Neuronal stem cell (in vitro differentiated cells): ENCODE data around the gene KLF4.
"Not testable (repeated sequence)": the region's sequence is repeated elsewhere in the genome, so short reads cannot be mapped to it uniquely, and the experiment has no call there.

ENCODE experiments used
- DNase-seq: peaks from one replicate; pipeline ENCODE4 v3.0.0-alpha.2; 2013; ENCODE audit warnings: low spot score
- H2AFZ ChIP-seq: one replicate; pipeline ENCODE4 v1.6.1; 2013; ENCODE audit warnings: mild to moderate bottlenecking, low read length, inconsistent platforms
- H2AK5ac ChIP-seq: 2 replicates; pipeline ENCODE4 v1.6.1; 2013; ENCODE audit warnings: low read depth, mild to moderate bottlenecking, inconsistent platforms, low read length, moderate library complexity, mixed read lengths
- H2BK120ac ChIP-seq: 2 replicates; pipeline ENCODE4 v1.6.1; 2013; ENCODE audit warnings: low read depth, mild to moderate bottlenecking, inconsistent platforms, low read length, moderate library complexity, mixed read lengths
- H2BK12ac ChIP-seq: one replicate; pipeline ENCODE4 v1.6.1; 2013; ENCODE audit warnings: low read length, inconsistent platforms
- H2BK15ac ChIP-seq: 2 replicates; pipeline ENCODE4 v1.6.1; 2013; ENCODE audit warnings: mild to moderate bottlenecking, low read length, inconsistent platforms, mixed read lengths
- H2BK5ac ChIP-seq: one replicate; pipeline ENCODE4 v1.6.1; 2013; ENCODE audit warnings: inconsistent platforms, mild to moderate bottlenecking, low read length, moderate library complexity
- H3K14ac ChIP-seq: one replicate; pipeline ENCODE4 v1.6.1; 2013; ENCODE audit warnings: low read length, inconsistent platforms
- H3K18ac ChIP-seq: 2 replicates; pipeline ENCODE4 v1.6.1; 2013; ENCODE audit warnings: low read length, inconsistent platforms
- H3K23ac ChIP-seq: 2 replicates; pipeline ENCODE4 v1.6.1; 2013; ENCODE audit warnings: low read depth, mild to moderate bottlenecking, mixed read lengths, low read length, inconsistent platforms; ENCODE audit not compliant: poor library complexity
- H3K27ac ChIP-seq: replicated peaks from 3 replicates; pipeline ENCODE4 v1.5.1; 2013; ENCODE audit warnings: low read length, inconsistent platforms
- H3K27me3 ChIP-seq, 3 experiments: 2 replicates each; pipeline ENCODE4 v1.6.1; 2013; ENCODE audit warnings: low read length in 3 of 3, mild to moderate bottlenecking in 2 of 3, inconsistent platforms in 1 of 3, low read depth in 1 of 3, mixed read lengths in 1 of 3, moderate library complexity in 1 of 3; ENCODE audit not compliant: control insufficient read depth in 3 of 3, insufficient read depth in 3 of 3
- H3K36me3 ChIP-seq, 2 donors: replicated peaks in 1 of 2; 2 replicates each; pipeline ENCODE4 v1.6.1; 2013; ENCODE audit warnings: low read length in 2 of 2; ENCODE audit not compliant: control insufficient read depth in 2 of 2, insufficient read depth in 2 of 2
- H3K4ac ChIP-seq: 2 replicates; pipeline ENCODE4 v1.6.1; 2013; ENCODE audit warnings: inconsistent platforms, mild to moderate bottlenecking, low read length, moderate library complexity
- H3K4me1 ChIP-seq, 2 donors: 1 replicate in 1 of 2; 2 replicates in 1 of 2; pipeline ENCODE4 v1.6.1; 2013; ENCODE audit warnings: low read length in 2 of 2, low read depth in 1 of 2; ENCODE audit not compliant: control insufficient read depth in 2 of 2, insufficient read depth in 1 of 2
- H3K4me2 ChIP-seq: one replicate; pipeline ENCODE4 v1.6.1; 2013; ENCODE audit warnings: mild to moderate bottlenecking, low read length, inconsistent platforms; ENCODE audit not compliant: insufficient read depth, poor library complexity, severe bottlenecking
- H3K4me3 ChIP-seq, 2 donors: 2 replicates each; pipeline ENCODE4 v1.5.1; 2013; ENCODE audit warnings: low read length in 2 of 2, mild to moderate bottlenecking in 2 of 2, inconsistent platforms in 1 of 2, moderate library complexity in 1 of 2
- H3K79me1 ChIP-seq: one replicate; pipeline ENCODE4 v1.6.1; 2013; ENCODE audit warnings: low read depth, mild to moderate bottlenecking, inconsistent platforms, low read length, moderate library complexity
- H3K9ac ChIP-seq: one replicate; pipeline ENCODE4 v1.6.1; 2013; ENCODE audit warnings: mild to moderate bottlenecking, low read depth, low read length, inconsistent platforms; ENCODE audit not compliant: poor library complexity
- H3K9me3 ChIP-seq, 2 donors: replicated peaks in 1 of 2; 2 replicates each; pipeline versions ENCODE3 to v1.6.1; 2013; ENCODE audit warnings: low read length in 2 of 2, mild to moderate bottlenecking in 2 of 2, inconsistent platforms in 1 of 2, low read depth in 1 of 2, mixed read lengths in 1 of 2, moderate library complexity in 1 of 2; ENCODE audit not compliant: control insufficient read depth in 2 of 2, insufficient read depth in 1 of 2
- H4K8ac ChIP-seq: one replicate; pipeline ENCODE4 v1.6.1; 2013; ENCODE audit warnings: low read depth, mild to moderate bottlenecking, inconsistent platforms, low read length, moderate library complexity
- H4K91ac ChIP-seq: one replicate; pipeline ENCODE4 v1.6.1; 2013; ENCODE audit warnings: low read length, low read depth, mild to moderate bottlenecking, inconsistent platforms; ENCODE audit not compliant: poor library complexity
- WGBS, 2 donors: extraction: QIAGEN DNeasy Blood & Tissue Kit; methylation state at CpG; one replicate each; pipeline ENCODE4 v1.1.7; 2013; ENCODE audit warnings: missing lambda C conversion rate in 2 of 2, mixed read lengths in 1 of 2; ENCODE audit not compliant: insufficient read length in 2 of 2, insufficient replicate concordance in 1 of 2; ENCODE audit errors: extremely low coverage in 2 of 2; 5-methylcytosine and 5-hydroxymethylcytosine counted together

The KLF4 gene

DNA sequence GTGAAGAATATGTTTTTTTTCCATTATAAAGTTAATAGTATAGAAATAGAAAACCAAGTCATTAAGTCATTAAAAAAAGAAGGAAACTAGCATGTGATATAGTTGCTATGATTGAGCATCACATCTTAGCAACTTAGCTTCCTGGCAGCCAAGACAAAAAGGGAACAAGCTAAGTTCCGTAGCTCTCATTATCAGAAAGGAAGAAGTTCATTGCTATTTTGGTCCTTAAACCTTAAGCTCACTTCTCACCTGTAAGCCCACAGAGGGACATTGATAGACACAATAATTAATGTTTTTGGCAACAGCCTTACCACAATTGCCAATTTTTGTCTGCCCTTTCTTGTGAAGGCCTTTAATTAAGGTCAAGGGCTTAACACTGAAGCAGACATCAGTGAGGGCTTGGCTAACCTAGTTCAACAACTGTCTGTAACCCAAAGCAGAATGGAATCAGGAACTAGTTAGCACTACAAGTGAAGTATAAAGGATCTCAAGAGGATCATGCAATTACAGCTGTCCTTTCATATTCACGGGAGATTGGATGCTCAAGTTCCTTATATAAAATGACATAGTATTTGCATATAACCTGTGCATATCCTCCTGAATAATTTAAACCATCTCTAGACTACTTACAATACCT is 24.0 kb upstream of the KLF4 start:
- no peak for DNase-seq
- no peak overlapping the region for H3K14ac ChIP-seq
- no peak overlapping the region for H3K4me2 ChIP-seq
- H2AFZ ChIP-seq = no peak overlapping the region
- H3K36me3 ChIP-seq = no peaks in the 10 kb centered on the region
- no peak overlapping the region for H2BK12ac ChIP-seq
- peaks cover 0 to 1% of the 10 kb centered on the region in 2 donors for H3K4me1 ChIP-seq
- H4K91ac ChIP-seq = no peak overlapping the region
- H3K4me3 ChIP-seq = no peak overlapping the region
- H2BK15ac ChIP-seq = no peak overlapping the region
- no peaks in the 10 kb centered on the region for H3K27me3 ChIP-seq
- no peaks in the 10 kb centered on the region for H3K79me1 ChIP-seq
- no CpG with 5 or more reads among the region's 2 CpGs for WGBS, 2 donors
- H3K9ac ChIP-seq = no peak overlapping the region
- H3K4ac ChIP-seq = no peak overlapping the region
- H2BK120ac ChIP-seq = no peak overlapping the region
- H2BK5ac ChIP-seq = no peak overlapping the region
- H3K23ac ChIP-seq = no peak overlapping the region
- H2AK5ac ChIP-seq = no peak overlapping the region
- H4K8ac ChIP-seq = no peak overlapping the region
- H3K27ac ChIP-seq = no peak overlapping the region
- H3K18ac ChIP-seq = no peak overlapping the region
- peaks cover 0 to 2% of the 10 kb centered on the region in 2 donors for H3K9me3 ChIP-seq

DNA sequence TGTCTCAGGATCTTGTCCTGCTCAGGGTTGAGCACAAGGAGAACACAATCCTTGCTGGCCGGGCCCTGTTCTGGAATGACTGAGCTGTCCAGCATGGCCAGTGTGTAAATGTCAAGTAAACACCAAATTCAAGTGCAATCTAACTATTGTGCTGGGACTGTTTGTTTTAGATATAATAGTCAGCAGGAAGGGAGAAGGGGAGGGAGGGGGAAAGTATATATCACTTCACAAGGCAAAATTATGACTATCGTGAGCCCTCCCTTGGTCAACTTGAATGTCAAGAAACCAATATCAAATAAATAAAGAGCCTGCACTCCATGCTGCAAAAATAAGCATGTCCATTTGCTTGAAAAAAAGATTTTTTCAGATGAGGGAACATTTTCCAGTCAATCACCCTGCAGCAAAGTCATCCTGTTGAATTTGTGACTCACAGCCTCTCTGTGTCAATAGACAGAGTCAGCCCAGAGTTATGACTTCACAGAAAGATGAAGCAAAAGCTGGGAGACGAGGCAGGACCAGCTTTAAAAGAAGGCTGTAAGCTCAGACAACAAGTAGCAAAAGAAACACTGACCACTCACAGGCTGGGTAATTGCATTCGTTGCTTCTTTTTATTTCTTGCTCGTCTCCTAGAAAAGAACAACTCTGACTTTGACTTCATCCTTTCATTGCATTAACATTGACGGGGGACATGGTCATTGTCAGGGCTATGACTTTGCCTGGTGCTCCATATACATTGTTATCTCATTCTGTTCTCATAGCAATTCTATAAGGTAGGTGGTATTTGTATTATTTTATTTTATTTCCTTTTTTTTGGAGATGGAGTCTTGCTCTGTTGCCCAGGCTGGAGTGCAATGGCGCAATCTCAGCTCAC is 15.3 kb upstream of the KLF4 start:
- peaks cover 0 to under 1% of the 10 kb centered on the region in 2 donors for H3K9me3 ChIP-seq
- no peak overlapping the region for H3K27ac ChIP-seq
- no peak overlapping the region for H3K4me3 ChIP-seq
- H2AK5ac ChIP-seq = no peak overlapping the region
- no peak overlapping the region for H3K18ac ChIP-seq
- no peak overlapping the region for H2BK120ac ChIP-seq
- no peak overlapping the region for H3K14ac ChIP-seq
- no peak overlapping the region for H4K8ac ChIP-seq
- H2BK15ac ChIP-seq = no peak overlapping the region
- peaks cover 0 to 2% of the 10 kb centered on the region in 2 donors for H3K36me3 ChIP-seq
- no peak overlapping the region for H2AFZ ChIP-seq
- H4K91ac ChIP-seq = no peak overlapping the region
- no peaks in the 10 kb centered on the region for H3K79me1 ChIP-seq
- DNase-seq = no peak
- no peaks in the 10 kb centered on the region for H3K4me1 ChIP-seq
- no peak overlapping the region for H3K4me2 ChIP-seq
- no peak overlapping the region for H2BK12ac ChIP-seq
- no peak overlapping the region for H3K9ac ChIP-seq
- no CpG with 5 or more reads among the region's 7 CpGs for WGBS, 2 donors
- H3K27me3 ChIP-seq = no peaks in the 10 kb centered on the region
- no peak overlapping the region for H2BK5ac ChIP-seq
- H3K4ac ChIP-seq = no peak overlapping the region
- no peak overlapping the region for H3K23ac ChIP-seq

DNA sequence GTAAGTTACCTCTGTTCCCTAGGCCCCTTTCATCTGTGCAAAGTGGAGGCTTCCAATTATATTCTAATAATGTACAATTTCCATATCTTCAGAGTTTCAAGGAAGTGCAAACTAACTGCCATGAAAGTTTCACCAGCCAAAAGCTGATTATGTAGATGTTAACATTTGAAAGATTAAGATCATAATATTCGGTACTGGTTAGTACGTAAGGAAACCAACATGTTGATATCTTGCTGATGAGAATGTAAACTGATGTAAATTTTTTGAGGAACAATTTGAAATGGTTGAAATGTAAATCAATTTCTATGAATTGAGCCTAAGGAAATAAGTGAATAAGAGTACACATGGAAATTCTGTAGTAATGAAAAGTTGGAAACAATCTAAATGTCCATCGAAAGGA is 12.9 kb upstream of the KLF4 start:
- Histone ChIP-seq H2AK5ac (no peak overlapping the region), H2AFZ (no peak overlapping the region), H3K9me3 (no peaks in the 10 kb centered on the region), H3K23ac (no peak overlapping the region), H3K9ac (no peak overlapping the region), H4K8ac (no peak overlapping the region), H3K36me3 (peaks cover 0 to 2% of the 10 kb centered on the region in 2 donors), H2BK15ac (no peak overlapping the region), H2BK5ac (no peak overlapping the region), H3K79me1 (no peaks in the 10 kb centered on the region), H3K4ac (no peak overlapping the region), H3K18ac (no peak overlapping the region), H3K4me3 (no peak overlapping the region), H4K91ac (no peak overlapping the region), H3K27me3 (peaks cover 0 to 3% (median 0%) of the 10 kb centered on the region in 3 experiments), H2BK120ac (no peak overlapping the region), H3K4me1 (no peaks in the 10 kb centered on the region), H3K4me2 (no peak overlapping the region), H3K14ac (no peak overlapping the region), H2BK12ac (no peak overlapping the region), H3K27ac (no peak overlapping the region)
- no CpG with 5 or more reads among the region's 3 CpGs for WGBS, 2 donors
- DNase-seq = no peak

DNA sequence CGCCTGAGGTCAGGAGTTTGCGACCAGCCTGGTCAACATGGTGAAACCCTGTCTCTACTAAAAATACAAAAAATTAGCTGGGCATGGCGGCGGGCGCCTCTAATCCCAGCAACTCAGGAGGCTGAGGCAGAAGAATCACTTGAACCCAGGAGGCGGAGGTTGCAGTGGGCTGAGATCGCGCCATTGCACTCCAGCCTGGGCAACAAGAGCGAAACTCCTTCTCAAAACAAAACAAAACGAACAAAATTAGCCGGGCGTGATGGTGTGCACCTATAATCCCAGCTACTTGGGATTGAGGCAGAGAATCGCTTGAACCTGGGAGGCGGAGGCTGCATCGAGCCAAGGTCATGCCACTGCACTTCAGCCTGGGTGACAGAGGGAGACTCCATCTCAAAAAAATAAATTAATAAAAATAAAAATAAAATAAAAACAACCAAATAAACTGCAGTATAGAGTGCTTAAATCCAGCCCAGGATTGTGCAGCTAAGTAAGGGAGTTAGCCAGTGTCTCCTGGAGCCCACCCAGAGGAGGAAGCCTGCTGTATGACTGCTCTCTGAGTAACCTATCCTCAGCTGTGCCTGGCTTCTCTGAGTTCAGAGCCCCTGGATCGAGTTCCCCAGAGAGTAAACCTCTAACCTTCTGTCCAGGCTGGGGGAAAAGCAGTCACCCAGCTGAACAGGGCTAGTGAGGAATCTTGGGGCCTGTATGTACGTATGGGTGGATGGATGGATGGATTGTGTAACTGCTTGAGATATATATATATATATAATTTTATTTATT is 11.0 kb upstream of the KLF4 start:
- not testable (repeated sequence) for H4K91ac ChIP-seq, H3K23ac ChIP-seq, H3K4me3 ChIP-seq, H3K27me3 ChIP-seq, H2AFZ ChIP-seq, DNase-seq, H2BK120ac ChIP-seq, H3K14ac ChIP-seq, H3K4ac ChIP-seq, H3K79me1 ChIP-seq, H3K9ac ChIP-seq, H3K9me3 ChIP-seq, H2BK15ac ChIP-seq, H3K36me3 ChIP-seq, H3K4me1 ChIP-seq, H3K4me2 ChIP-seq, H2BK12ac ChIP-seq, H3K18ac ChIP-seq, H4K8ac ChIP-seq, H2BK5ac ChIP-seq, H2AK5ac ChIP-seq, H3K27ac ChIP-seq
- no CpG with 5 or more reads among the region's 17 CpGs for WGBS, 2 donors
